ENCODE data around the gene DIP2C.
"Not testable (repeated sequence)": the region's sequence is repeated elsewhere in the genome, so short reads cannot be mapped to it uniquely, and the experiment has no call there.

The DIP2C gene

DNA sequence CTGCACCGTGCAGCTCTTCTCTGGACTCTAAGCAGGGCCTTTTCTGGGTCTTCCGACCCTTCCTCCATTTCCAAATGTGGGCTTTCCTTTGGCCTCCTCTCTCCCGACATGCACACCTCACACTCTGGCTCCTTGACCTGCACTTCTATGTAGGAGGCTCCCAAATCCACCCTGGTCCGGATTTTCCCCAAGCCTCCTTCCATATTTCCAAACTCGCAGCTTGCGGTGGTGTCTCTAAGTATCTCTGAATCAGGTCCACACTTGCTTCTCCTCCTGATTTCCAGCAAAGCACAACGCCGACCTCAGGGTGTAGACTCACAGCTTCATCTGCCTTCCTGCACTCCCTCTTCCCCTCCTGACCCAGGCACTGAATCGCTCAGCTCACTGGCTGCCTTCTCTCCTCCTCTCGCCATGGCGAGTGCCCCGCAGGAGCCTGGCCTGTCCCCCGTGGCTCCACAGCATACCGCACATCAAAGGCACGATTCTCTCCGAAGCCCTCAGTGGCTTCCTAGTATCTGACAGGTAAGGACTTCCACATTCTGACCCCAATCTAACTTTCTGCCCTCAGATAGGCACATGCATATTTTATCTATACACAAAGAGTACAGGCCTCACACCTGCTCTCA is 27.8 kb downstream of the DIP2C start:
- in situ Hi-C loops (cut with MboI; ENCODE audit: low sequenced_read_pairs): no loop called here

- in situ Hi-C loops (cut with MboI; ENCODE audit: low sequenced_read_pairs): no loop called here
Observed at GRCh38 chr10:660970-661596, 28.4 kb downstream of the DIP2C start.

DNA sequence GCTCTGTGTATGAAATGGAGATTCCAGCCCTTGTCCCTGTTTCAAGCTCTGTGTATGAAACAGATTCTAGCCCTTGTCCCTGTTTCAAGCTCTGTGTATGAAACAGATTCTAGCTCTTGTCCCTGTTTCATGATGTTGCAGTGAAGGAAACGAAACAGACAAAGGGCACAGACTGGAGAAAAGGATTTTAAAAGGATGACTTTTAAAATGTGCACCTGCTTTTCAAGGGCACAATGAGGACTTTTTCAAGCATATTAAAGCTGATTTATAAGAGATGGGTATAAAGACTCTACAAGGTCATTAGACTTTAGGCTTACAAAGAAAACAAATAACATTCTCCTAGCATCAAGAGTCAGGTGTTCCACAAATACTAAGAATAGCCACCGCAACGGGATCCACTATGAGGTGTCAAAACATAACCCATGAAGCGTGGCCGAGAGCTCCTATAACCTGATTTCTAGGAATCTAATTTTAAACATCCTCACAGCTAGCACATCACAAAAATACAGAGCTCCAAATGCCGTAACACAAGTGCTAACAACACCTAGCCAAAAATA is 29.0 kb downstream of the DIP2C start:
- in situ Hi-C loops (cut with MboI; ENCODE audit: low sequenced_read_pairs): no loop called here

DNA sequence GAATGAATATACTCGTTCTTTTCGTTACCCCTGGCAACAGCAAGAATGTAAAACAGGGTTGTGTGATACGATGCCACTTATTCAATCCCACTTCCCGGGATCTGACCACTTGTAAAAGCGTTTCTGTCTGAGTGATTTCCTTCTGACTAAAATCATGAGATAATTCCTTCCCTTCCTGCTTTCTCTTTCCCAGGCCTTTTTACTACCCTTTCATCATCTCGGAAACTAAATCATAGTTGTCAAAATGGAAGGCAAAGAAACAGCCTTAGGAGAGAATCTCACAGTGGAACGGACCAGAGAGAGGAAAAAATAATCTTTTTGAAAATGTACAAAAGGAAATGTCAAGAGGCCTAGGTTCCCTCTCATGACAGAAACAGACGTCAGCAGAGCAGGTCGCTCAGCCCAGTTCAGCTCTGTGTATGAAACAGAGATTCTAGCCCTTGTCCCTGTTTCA is 29.8 kb downstream of the DIP2C start:
- in situ Hi-C loops (cut with MboI; ENCODE audit: low sequenced_read_pairs): no loop called here

- in situ Hi-C loops (cut with MboI; ENCODE audit: low sequenced_read_pairs): not testable (repeated sequence)
Observed at GRCh38 chr10:657816-658350, 31.6 kb downstream of the DIP2C start.

DNA sequence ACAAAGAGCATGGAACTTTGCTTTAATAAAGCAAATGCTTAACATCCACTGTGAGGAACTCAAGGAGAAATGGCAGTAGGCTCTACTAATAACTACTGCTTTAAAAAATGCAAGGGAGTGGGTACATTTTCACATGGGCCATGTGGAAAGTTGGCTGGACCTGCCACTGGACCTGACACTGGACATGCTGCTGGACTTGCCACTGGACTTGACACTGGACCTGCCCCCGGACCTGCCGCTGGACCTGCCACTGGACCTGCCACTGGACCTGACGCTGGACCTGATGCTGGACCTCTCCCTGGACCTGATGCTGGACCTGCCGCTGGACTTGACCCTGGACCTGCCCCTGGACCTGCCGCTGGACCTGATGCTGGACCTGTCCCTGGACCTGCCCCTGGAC is 32.6 kb downstream of the DIP2C start:
- in situ Hi-C loops (cut with MboI; ENCODE audit: low sequenced_read_pairs): no loop called here

DNA sequence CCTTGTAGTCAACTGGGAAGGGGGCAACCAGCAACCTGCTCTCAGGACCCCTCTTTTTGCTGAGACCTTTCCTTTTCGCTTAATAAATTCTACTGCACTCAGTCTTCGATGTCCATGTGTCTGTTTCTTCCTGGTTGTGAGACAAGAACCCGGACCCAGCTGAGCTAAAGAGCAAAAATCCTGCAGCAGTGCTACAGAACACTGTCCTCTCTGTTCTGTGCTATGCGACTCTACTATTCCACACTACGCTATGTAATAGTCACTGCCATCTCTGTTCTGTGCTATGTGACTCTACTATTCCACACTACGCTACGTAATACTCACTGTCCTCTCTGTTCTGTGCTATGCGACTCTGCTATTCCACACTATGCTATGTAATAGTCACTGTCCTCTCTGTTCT is 34.3 kb downstream of the DIP2C start:
- in situ Hi-C loops (cut with MboI; ENCODE audit: low sequenced_read_pairs): no loop called here

GRCh38 chr10:654647-654996 is 34.8 kb downstream of the DIP2C start:
- in situ Hi-C loops (cut with MboI; ENCODE audit: low sequenced_read_pairs): no loop called here

GRCh38 chr10:653991-654646 is 35.3 kb downstream of the DIP2C start:
- in situ Hi-C loops (cut with MboI; ENCODE audit: low sequenced_read_pairs): no loop called here

GRCh38 chr10:652832-653459 is 36.5 kb downstream of the DIP2C start:
- in situ Hi-C loops (cut with MboI; ENCODE audit: low sequenced_read_pairs): not testable (repeated sequence)

GRCh38 chr10:652233-652632 is 37.2 kb downstream of the DIP2C start:
- in situ Hi-C loops (cut with MboI; ENCODE audit: low sequenced_read_pairs): no loop called here

- in situ Hi-C loops (cut with MboI; ENCODE audit: low sequenced_read_pairs): no loop called here
Observed at GRCh38 chr10:651692-652091, 37.8 kb downstream of the DIP2C start.

DNA sequence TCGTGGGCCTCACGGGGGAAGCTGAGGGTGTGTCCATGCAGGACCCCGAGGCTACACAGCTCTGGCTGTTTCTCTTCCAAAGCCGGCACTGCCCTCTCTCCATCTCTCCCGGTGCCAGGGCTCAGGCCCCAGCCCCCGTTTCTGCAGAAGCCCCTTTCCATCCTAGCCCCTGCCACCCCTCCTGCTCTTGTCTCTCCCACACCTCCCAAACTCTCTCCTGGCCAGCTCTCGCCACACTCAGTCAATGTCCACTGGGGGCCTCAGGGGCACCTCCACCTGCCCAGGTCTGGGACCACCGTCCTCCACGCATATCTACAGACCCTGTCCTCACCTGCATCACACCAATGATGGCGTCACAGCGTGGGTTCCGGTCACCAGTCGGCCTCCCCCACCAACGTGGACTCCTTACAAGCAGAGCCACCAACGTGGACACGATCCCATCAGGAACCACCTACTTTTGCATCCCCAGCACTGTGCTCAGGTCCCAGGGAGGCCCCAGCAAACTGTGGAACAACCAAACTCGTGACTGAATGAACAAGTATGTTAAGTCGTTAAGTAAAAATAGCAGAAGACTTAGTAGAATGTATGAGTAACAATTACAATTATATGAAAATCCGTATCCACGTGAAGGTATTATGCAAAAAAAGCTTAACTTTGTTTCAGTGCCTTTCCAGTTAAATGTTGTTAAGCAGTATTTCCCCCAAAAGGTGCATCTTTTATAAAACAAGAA is 38.4 kb downstream of the DIP2C start:
- in situ Hi-C loops (cut with MboI; ENCODE audit: low sequenced_read_pairs): no loop called here

GRCh38 chr10:650441-650851 is 39.0 kb downstream of the DIP2C start:
- in situ Hi-C loops (cut with MboI; ENCODE audit: low sequenced_read_pairs): no loop called here

DNA sequence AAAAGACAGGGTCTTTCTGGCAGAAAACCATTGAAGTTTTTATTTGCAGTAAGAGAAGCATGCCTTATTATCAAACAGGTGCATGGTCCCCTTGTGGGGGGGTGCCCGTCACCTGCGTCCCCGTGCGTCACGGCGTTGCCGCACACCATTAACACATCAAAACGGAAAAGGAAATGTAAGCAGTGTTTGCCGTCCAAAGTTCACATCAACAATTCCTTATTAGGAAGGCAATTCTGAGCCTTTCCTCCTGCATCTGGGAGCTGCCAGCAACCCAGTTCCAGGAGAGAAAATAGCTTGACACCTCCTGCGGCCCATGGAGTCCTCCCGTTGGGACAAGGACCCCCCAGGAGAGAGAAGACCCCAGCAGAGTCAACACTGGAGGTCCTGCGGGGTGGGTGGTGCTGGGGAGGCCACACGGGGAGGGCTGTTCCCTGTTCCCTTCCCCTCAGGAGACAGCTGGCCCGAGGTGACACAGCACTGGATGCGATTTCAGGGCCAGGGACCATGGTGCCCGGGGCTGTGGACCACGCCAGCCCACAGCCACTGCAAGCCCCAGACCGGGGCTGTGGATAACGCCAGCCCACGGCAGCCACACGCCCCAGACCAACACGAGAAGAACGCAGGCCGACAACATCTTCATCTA is 39.5 kb downstream of the DIP2C start:
- in situ Hi-C loops (cut with MboI; ENCODE audit: low sequenced_read_pairs): no loop called here

GRCh38 chr10:649445-649797 is 40.0 kb downstream of the DIP2C start:
- in situ Hi-C loops (cut with MboI; ENCODE audit: low sequenced_read_pairs): no loop called here

GRCh38 chr10:647019-647418 is 42.4 kb downstream of the DIP2C start:
- in situ Hi-C loops (cut with MboI; ENCODE audit: low sequenced_read_pairs): not testable (repeated sequence)

GRCh38 chr10:646118-646524 is 43.3 kb downstream of the DIP2C start:
- in situ Hi-C loops (cut with MboI; ENCODE audit: low sequenced_read_pairs): no loop called here

DNA sequence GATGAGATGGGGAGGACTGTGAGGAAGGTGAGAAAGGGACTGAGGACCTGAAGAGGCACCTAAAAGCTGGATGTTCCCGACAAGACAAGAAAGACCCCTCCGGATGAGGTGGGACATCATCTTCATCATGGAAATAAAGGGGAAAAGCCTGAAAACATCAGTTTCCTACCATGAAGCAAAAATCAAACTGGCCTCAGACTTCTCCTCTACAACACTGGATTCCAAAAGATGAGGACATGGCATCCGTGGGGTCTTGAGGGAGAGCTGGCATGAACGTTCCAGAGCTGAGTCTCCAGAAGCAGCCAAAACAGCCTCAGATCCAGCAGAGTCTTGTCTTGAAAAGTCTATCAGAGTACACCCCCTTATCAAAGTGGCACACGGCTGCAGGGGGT is 44.5 kb downstream of the DIP2C start:
- in situ Hi-C loops (cut with MboI; ENCODE audit: low sequenced_read_pairs): no loop called here
